MM.1S (cell line): Measurements from ENCODE around the gene TFPI2.

Experiments used
- DNase-seq: peaks from one replicate; pipeline ENCODE4 v3.0.0-alpha.2; 2015
- H2AFZ ChIP-seq: fragments of 300-600 bp; sonication (generic); 2 replicates; pipeline ENCODE4 v1.6.0; 2016; ENCODE audit warnings: antibody characterized with exemption, low read length
- H3F3A ChIP-seq: fragments of 300-600 bp; sonication (generic); 2 replicates; pipeline ENCODE4 v1.6.1; 2016; ENCODE audit warnings: mild to moderate bottlenecking, antibody characterized with exemption, low read length, moderate library complexity, mixed read lengths; ENCODE audit not compliant: insufficient read depth
- H3K27ac ChIP-seq: fragments of 300-600 bp; sonication (generic); 2 replicates; pipeline ENCODE4 v1.5.1; 2016; ENCODE audit warnings: mild to moderate bottlenecking, low read length
- H3K27me3 ChIP-seq: fragments of 300-600 bp; sonication (generic); replicated peaks from 2 replicates; pipeline ENCODE4 v1.6.0; 2016; ENCODE audit warnings: low read length; ENCODE audit not compliant: insufficient read depth
- H3K36me3 ChIP-seq: fragments of 300-600 bp; sonication (generic); replicated peaks from 2 replicates; pipeline ENCODE4 v1.6.1; 2016; ENCODE audit warnings: mild to moderate bottlenecking, low read length, mixed read lengths; ENCODE audit not compliant: insufficient read depth
- H3K4me1 ChIP-seq: fragments of 300-600 bp; sonication (generic); 2 replicates; pipeline ENCODE4 v1.6.1; 2016; ENCODE audit warnings: low read length, mixed read lengths
- H3K4me2 ChIP-seq: fragments of 300-600 bp; sonication (generic); 2 replicates; pipeline ENCODE4 v1.6.0; 2016; ENCODE audit warnings: low read depth, low read length
- H3K4me3 ChIP-seq: fragments of 300-600 bp; sonication (generic); 2 replicates; pipeline ENCODE4 v1.5.1; 2016; ENCODE audit warnings: low read length, mixed read lengths
- H3K79me2 ChIP-seq: fragments of 300-600 bp; sonication (generic); 2 replicates; pipeline ENCODE4 v1.6.1; 2016; ENCODE audit warnings: mixed run types, low read length, mixed read lengths
- H3K9ac ChIP-seq: fragments of 300-600 bp; sonication (generic); 2 replicates; pipeline ENCODE4 v1.6.1; 2016; ENCODE audit warnings: low read length, mixed read lengths
- H3K9me2 ChIP-seq: fragments of 300-600 bp; sonication (generic); replicated peaks from 2 replicates; pipeline ENCODE4 v1.6.1; 2016; ENCODE audit warnings: mild to moderate bottlenecking, low read length, mixed read lengths; ENCODE audit not compliant: insufficient read depth
- H3K9me3 ChIP-seq: fragments of 300-600 bp; sonication (generic); replicated peaks from 2 replicates; pipeline ENCODE4 v1.6.1; 2016; ENCODE audit warnings: mild to moderate bottlenecking, low read length, mixed read lengths; ENCODE audit not compliant: insufficient read depth
- H4K20me1 ChIP-seq: fragments of 300-600 bp; sonication (generic); 2 replicates; pipeline ENCODE4 v1.6.1; 2016; ENCODE audit warnings: mild to moderate bottlenecking, low read length, moderate library complexity, mixed read lengths; ENCODE audit not compliant: insufficient read depth
- EZH2 ChIP-seq: fragments of 300-600 bp; sonication (generic); optimal IDR thresholded peaks from 2 replicates; pipeline ENCODE3; 2017; ENCODE audit warnings: low read depth, mild to moderate bottlenecking, antibody characterized with exemption, low read length, mixed read lengths
- EZH2phosphoT487 ChIP-seq: fragments of 300-600 bp; sonication (generic); IDR thresholded peaks from 2 replicates; pipeline ENCODE4 v1.6.1; 2018; ENCODE audit warnings: antibody characterized with exemption, low read length
- TF ChIP-seq, protein P1 (sequence below): fragments of 300-600 bp; sonication (generic); IDR thresholded peaks from 2 replicates; pipeline ENCODE4 v1.5.1; 2016; ENCODE audit warnings: antibody characterized with exemption, low read length, mixed read lengths

TFPI2 gene

GRCh38 chr7:93883917-93884345 is 6.6 kb downstream of the TFPI2 start:
- H3K9me2 ChIP-seq: no peaks in the 10 kb centered on the region
- no peak overlapping the region for H3K9ac ChIP-seq
- DNase-seq: no peak
- H3K4me3 ChIP-seq: no peak overlapping the region
- no peak overlapping the region for H3K27ac ChIP-seq
- H3K4me2 ChIP-seq: no peak overlapping the region
- no peaks in the 10 kb centered on the region for H3K79me2 ChIP-seq
- H3K9me3 ChIP-seq: no peaks in the 10 kb centered on the region
- H3K36me3 ChIP-seq: no peaks in the 10 kb centered on the region
- H4K20me1 ChIP-seq: no peaks in the 10 kb centered on the region
- no peaks in the 10 kb centered on the region for H3K27me3 ChIP-seq
- H2AFZ ChIP-seq: no peak overlapping the region
- H3K4me1 ChIP-seq: no peaks in the 10 kb centered on the region
- H3F3A ChIP-seq: no peaks in the 10 kb centered on the region
- no peak for TF ChIP-seq EZH2

DNA sequence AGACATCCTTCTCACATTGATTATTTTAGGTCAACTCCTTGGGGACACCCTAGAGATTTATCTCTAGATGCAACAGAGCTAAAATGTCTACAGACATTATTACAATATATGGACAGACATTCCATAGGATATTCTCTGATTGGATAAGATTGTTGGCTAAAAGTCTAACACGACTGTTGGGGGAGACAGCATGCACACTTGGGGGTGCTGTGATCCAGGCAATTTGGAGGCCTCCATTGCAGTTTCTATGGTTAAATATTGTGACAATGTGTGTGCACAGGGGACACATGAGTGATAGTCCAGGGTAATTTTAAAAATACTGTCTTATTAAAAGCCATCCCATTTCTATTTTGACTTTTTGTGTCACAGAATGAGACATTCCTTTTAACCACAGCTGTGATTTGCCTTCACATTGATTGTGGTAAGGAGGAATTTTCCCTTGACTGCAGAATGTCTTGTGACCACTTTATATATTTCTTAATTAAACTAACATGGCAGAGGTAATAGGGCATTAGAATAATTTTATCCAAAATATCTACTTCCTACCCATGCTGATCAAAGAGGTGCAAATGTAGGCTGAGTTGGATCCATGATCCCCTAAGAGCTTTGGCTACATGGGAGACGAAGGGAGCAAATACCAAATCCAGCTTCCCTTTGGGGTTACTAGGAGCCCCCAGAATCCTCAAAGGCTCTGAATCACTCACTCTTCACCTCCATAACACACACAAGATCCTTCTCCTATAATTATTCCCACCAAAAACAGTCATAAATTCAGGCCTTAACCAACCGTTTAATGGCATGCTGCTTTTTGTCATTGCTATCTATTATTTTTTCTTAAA is 7.3 kb downstream of the TFPI2 start:
- Histone ChIP-seq H3K27ac (no peak overlapping the region), H3K4me2 (no peak overlapping the region), H3K9ac (no peak overlapping the region), H3K36me3 (no peaks in the 10 kb centered on the region), H3K4me1 (no peaks in the 10 kb centered on the region), H3K9me2 (no peaks in the 10 kb centered on the region), H3K27me3 (no peaks in the 10 kb centered on the region), H3K4me3 (no peak overlapping the region), H4K20me1 (no peaks in the 10 kb centered on the region), H3K9me3 (no peaks in the 10 kb centered on the region), H3F3A (no peaks in the 10 kb centered on the region), H3K79me2 (no peaks in the 10 kb centered on the region), H2AFZ (no peak overlapping the region)
- TF ChIP-seq EZH2phosphoT487 (no peak), EZH2 (no peak)
- TF ChIP-seq, protein P1, sequence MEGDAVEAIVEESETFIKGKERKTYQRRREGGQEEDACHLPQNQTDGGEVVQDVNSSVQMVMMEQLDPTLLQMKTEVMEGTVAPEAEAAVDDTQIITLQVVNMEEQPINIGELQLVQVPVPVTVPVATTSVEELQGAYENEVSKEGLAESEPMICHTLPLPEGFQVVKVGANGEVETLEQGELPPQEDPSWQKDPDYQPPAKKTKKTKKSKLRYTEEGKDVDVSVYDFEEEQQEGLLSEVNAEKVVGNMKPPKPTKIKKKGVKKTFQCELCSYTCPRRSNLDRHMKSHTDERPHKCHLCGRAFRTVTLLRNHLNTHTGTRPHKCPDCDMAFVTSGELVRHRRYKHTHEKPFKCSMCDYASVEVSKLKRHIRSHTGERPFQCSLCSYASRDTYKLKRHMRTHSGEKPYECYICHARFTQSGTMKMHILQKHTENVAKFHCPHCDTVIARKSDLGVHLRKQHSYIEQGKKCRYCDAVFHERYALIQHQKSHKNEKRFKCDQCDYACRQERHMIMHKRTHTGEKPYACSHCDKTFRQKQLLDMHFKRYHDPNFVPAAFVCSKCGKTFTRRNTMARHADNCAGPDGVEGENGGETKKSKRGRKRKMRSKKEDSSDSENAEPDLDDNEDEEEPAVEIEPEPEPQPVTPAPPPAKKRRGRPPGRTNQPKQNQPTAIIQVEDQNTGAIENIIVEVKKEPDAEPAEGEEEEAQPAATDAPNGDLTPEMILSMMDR: no peak
- DNase-seq: no peak

DNA sequence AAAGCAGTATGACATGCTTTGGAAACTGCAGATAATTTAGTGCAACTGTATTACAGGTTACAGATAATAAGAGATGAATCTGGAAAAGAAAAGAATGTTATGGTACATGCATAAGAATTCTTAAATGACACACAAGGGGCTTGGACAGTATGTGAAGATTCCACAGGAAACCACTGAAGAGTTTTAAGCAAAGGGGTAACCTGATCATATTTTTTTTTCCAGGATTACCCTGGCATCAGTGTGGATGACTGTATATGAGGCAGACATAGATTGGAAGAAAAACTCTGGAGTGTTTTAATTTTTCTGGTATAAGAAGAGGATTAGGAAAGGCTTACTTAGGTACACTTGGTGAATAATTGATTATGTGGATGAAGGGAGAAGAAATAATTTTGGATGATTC is 8.1 kb downstream of the TFPI2 start:
- H3K27me3 ChIP-seq: no peaks in the 10 kb centered on the region
- no peaks in the 10 kb centered on the region for H3K4me1 ChIP-seq
- no peaks in the 10 kb centered on the region for H3K36me3 ChIP-seq
- H3F3A ChIP-seq: no peaks in the 10 kb centered on the region
- no peak overlapping the region for H3K4me2 ChIP-seq
- H3K9ac ChIP-seq: no peak overlapping the region
- no peaks in the 10 kb centered on the region for H3K79me2 ChIP-seq
- no peaks in the 10 kb centered on the region for H4K20me1 ChIP-seq
- H3K27ac ChIP-seq: no peak overlapping the region
- no peak for DNase-seq
- H3K4me3 ChIP-seq: no peak overlapping the region
- no peaks in the 10 kb centered on the region for H3K9me2 ChIP-seq
- no peak for TF ChIP-seq EZH2phosphoT487
- TF ChIP-seq, protein P1: no peak
- TF ChIP-seq EZH2: no peak
- no peak overlapping the region for H2AFZ ChIP-seq
- H3K9me3 ChIP-seq: no peaks in the 10 kb centered on the region

GRCh38 chr7:93879356-93879755 is 11.2 kb downstream of the TFPI2 start:
- no peaks in the 10 kb centered on the region for H3K79me2 ChIP-seq
- no peaks in the 10 kb centered on the region for H4K20me1 ChIP-seq
- no peaks in the 10 kb centered on the region for H3K4me1 ChIP-seq
- no peak for TF ChIP-seq EZH2
- no peak for TF ChIP-seq EZH2phosphoT487
- TF ChIP-seq, protein P1: no peak
- H3K4me2 ChIP-seq: no peak overlapping the region
- H2AFZ ChIP-seq: no peak overlapping the region
- no peak overlapping the region for H3K4me3 ChIP-seq
- H3K9me3 ChIP-seq: no peaks in the 10 kb centered on the region
- H3K36me3 ChIP-seq: no peaks in the 10 kb centered on the region
- no peaks in the 10 kb centered on the region for H3K27me3 ChIP-seq
- no peaks in the 10 kb centered on the region for H3K9me2 ChIP-seq
- H3F3A ChIP-seq: no peaks in the 10 kb centered on the region
- no peak overlapping the region for H3K27ac ChIP-seq
- no peak for DNase-seq
- no peak overlapping the region for H3K9ac ChIP-seq
